ENCODE measurements around the gene SIPA1L3.

The SIPA1L3 gene

GRCh38 chr19:38145623-38146022, 238.6 kb downstream of the SIPA1L3 start:
- TF ChIP-seq CSRNP3 (CRISPR knock-in tag; IDR thresholded peaks at IDR 0.05) = no peak
- TF ChIP-seq ISL1 (CRISPR knock-in tag; IDR thresholded peaks at IDR 0.05) = no peak
- TF ChIP-seq ZNF70 (CRISPR knock-in tag; IDR thresholded peaks at IDR 0.05) = no peak
- no peak for TF ChIP-seq OSR1 (CRISPR knock-in tag; IDR thresholded peaks at IDR 0.05)
- no peak for TF ChIP-seq CSDC2 (CRISPR knock-in tag; IDR thresholded peaks at IDR 0.05)
- no peak for TF ChIP-seq CREB5 (CRISPR knock-in tag; IDR thresholded peaks at IDR 0.05; ENCODE audit: low read depth)
- no peak for TF ChIP-seq TSHZ2 (CRISPR knock-in tag; IDR thresholded peaks at IDR 0.05)
- TF ChIP-seq POU6F1 (CRISPR knock-in tag; IDR thresholded peaks at IDR 0.05; ENCODE audit: borderline replicate concordance, low read depth) = no peak
- TF ChIP-seq ZNF565 (CRISPR knock-in tag; conservative IDR thresholded peaks at IDR 0.05; ENCODE audit: low read depth) = no peak
- no peak for TF ChIP-seq TCF4 (CRISPR knock-in tag; IDR thresholded peaks at IDR 0.05; ENCODE audit: borderline replicate concordance)
- no peak for TF ChIP-seq ZNF8 (CRISPR knock-in tag; IDR thresholded peaks at IDR 0.05)
- no peak for TF ChIP-seq ZFP3 (CRISPR knock-in tag; IDR thresholded peaks at IDR 0.05)
- TF ChIP-seq PATZ1 (CRISPR knock-in tag; IDR thresholded peaks at IDR 0.05; ENCODE audit: borderline replicate concordance) = no peak
- TF ChIP-seq ARNTL (CRISPR knock-in tag; IDR thresholded peaks at IDR 0.05; ENCODE audit: borderline replicate concordance, low read depth) = no peak
- TF ChIP-seq ZFP30 (CRISPR knock-in tag; IDR thresholded peaks at IDR 0.05) = no peak
- no peak for TF ChIP-seq ESRRG (CRISPR knock-in tag; IDR thresholded peaks at IDR 0.05)
- TF ChIP-seq RARB (CRISPR knock-in tag; IDR thresholded peaks at IDR 0.05) = no peak
- no peak for TF ChIP-seq BACH2 (CRISPR knock-in tag; IDR thresholded peaks at IDR 0.05; ENCODE audit: borderline replicate concordance)
- no peak for TF ChIP-seq ZC3H10 (CRISPR knock-in tag; IDR thresholded peaks at IDR 0.05)
- TF ChIP-seq PPARA (CRISPR knock-in tag; IDR thresholded peaks at IDR 0.05; ENCODE audit: borderline replicate concordance) = no peak
- no peak for ATAC-seq

- TF ChIP-seq TCF4 (CRISPR knock-in tag; IDR thresholded peaks at IDR 0.05; ENCODE audit: borderline replicate concordance) (no peak), ZNF8 (CRISPR knock-in tag; IDR thresholded peaks at IDR 0.05) (no peak), SNAI2 (CRISPR knock-in tag; IDR thresholded peaks at IDR 0.05) (no peak), RARB (CRISPR knock-in tag; IDR thresholded peaks at IDR 0.05) (no peak), PPARA (CRISPR knock-in tag; IDR thresholded peaks at IDR 0.05; ENCODE audit: borderline replicate concordance) (no peak), ZNF70 (CRISPR knock-in tag; IDR thresholded peaks at IDR 0.05) (no peak), ZNF565 (CRISPR knock-in tag; conservative IDR thresholded peaks at IDR 0.05; ENCODE audit: low read depth) (no peak), CREB5 (CRISPR knock-in tag; IDR thresholded peaks at IDR 0.05; ENCODE audit: low read depth) (no peak), ZFP30 (CRISPR knock-in tag; IDR thresholded peaks at IDR 0.05) (no peak), BACH2 (CRISPR knock-in tag; IDR thresholded peaks at IDR 0.05; ENCODE audit: borderline replicate concordance) (no peak), ZC3H10 (CRISPR knock-in tag; IDR thresholded peaks at IDR 0.05) (no peak), POU6F1 (CRISPR knock-in tag; IDR thresholded peaks at IDR 0.05; ENCODE audit: borderline replicate concordance, low read depth) (no peak), CSRNP3 (CRISPR knock-in tag; IDR thresholded peaks at IDR 0.05) (no peak), ZFP3 (CRISPR knock-in tag; IDR thresholded peaks at IDR 0.05) (no peak), TOX (CRISPR knock-in tag; IDR thresholded peaks at IDR 0.05; ENCODE audit: borderline replicate concordance) (no peak), OSR1 (CRISPR knock-in tag; IDR thresholded peaks at IDR 0.05) (no peak), PATZ1 (CRISPR knock-in tag; IDR thresholded peaks at IDR 0.05; ENCODE audit: borderline replicate concordance) (no peak), GLIS3 (CRISPR knock-in tag; IDR thresholded peaks at IDR 0.05) (no peak)
- ATAC-seq = no peak
Measured at GRCh38 chr19:38148337-38148736, 241.3 kb downstream of the SIPA1L3 start.
